HG03097 (cell line): ENCODE results near the gene ZYG11B.
"Not testable (repeated sequence)": the region's sequence is repeated elsewhere in the genome, so short reads cannot be mapped to it uniquely, and the experiment has no call there.

Experiments used
- ATAC-seq: cut with Tn5 transposase; IDR thresholded peaks from one replicate; pipeline ENCODE4 v1.9.1; 2021; ENCODE audit not compliant: unreplicated experiment, low FRiP score

The ZYG11B gene

GRCh38 chr1:52706941-52707926, 19.0 kb upstream of the ZYG11B start:
- ATAC-seq, result no peak

- ATAC-seq, result no peak
Measured at GRCh38 chr1:52707927-52708655, 18.2 kb upstream of the ZYG11B start.

GRCh38 chr1:52709016-52709415, 17.2 kb upstream of the ZYG11B start:
- ATAC-seq, result no peak

GRCh38 chr1:52713590-52713989, 12.7 kb upstream of the ZYG11B start:
- no peak for ATAC-seq

GRCh38 chr1:52715296-52715695, 11.0 kb upstream of the ZYG11B start:
- not testable (repeated sequence) for ATAC-seq

GRCh38 chr1:52723260-52723659, 3.0 kb upstream of the ZYG11B start:
- no peak for ATAC-seq

GRCh38 chr1:52725903-52726264, 369 bp upstream of the ZYG11B start:
- ATAC-seq, result no peak

GRCh38 chr1:52727114-52727586, 897 bp downstream of the ZYG11B start:
- no peak for ATAC-seq

- ATAC-seq, result no peak
Measured at GRCh38 chr1:52727956-52728656, 1.9 kb downstream of the ZYG11B start.

- ATAC-seq, result no peak
Measured at GRCh38 chr1:52733368-52733767, 7.1 kb downstream of the ZYG11B start.

- ATAC-seq, result not testable (repeated sequence)
Measured at GRCh38 chr1:52735371-52735770, 9.1 kb downstream of the ZYG11B start.

GRCh38 chr1:52738148-52738547, 11.9 kb downstream of the ZYG11B start:
- ATAC-seq, result no peak

GRCh38 chr1:52738893-52739292, 12.6 kb downstream of the ZYG11B start:
- no peak for ATAC-seq

GRCh38 chr1:52739699-52740467, 13.6 kb downstream of the ZYG11B start:
- ATAC-seq, result no peak

GRCh38 chr1:52741259-52741658, 15.0 kb downstream of the ZYG11B start:
- ATAC-seq, result no peak

GRCh38 chr1:52746189-52746588, 19.9 kb downstream of the ZYG11B start:
- ATAC-seq, result no peak

- no peak for ATAC-seq
Measured at GRCh38 chr1:52747450-52747849, 21.2 kb downstream of the ZYG11B start.

- ATAC-seq, result no peak
Measured at GRCh38 chr1:52748119-52748518, 21.9 kb downstream of the ZYG11B start.

GRCh38 chr1:52749496-52749895, 23.2 kb downstream of the ZYG11B start:
- not testable (repeated sequence) for ATAC-seq

- not testable (repeated sequence) for ATAC-seq
Measured at GRCh38 chr1:52750139-52750538, 23.9 kb downstream of the ZYG11B start.
